ENCODE results near the gene STPG3. TPM values are rescaled to one million over a fixed set of nuclear protein-coding genes. Genes with fewer than 3 reads are reported as not detected.

The STPG3 gene
- polyA plus RNA-seq, 2 of the 4 experiments (the other 2 are of a cell fraction) = not detected

DNA sequence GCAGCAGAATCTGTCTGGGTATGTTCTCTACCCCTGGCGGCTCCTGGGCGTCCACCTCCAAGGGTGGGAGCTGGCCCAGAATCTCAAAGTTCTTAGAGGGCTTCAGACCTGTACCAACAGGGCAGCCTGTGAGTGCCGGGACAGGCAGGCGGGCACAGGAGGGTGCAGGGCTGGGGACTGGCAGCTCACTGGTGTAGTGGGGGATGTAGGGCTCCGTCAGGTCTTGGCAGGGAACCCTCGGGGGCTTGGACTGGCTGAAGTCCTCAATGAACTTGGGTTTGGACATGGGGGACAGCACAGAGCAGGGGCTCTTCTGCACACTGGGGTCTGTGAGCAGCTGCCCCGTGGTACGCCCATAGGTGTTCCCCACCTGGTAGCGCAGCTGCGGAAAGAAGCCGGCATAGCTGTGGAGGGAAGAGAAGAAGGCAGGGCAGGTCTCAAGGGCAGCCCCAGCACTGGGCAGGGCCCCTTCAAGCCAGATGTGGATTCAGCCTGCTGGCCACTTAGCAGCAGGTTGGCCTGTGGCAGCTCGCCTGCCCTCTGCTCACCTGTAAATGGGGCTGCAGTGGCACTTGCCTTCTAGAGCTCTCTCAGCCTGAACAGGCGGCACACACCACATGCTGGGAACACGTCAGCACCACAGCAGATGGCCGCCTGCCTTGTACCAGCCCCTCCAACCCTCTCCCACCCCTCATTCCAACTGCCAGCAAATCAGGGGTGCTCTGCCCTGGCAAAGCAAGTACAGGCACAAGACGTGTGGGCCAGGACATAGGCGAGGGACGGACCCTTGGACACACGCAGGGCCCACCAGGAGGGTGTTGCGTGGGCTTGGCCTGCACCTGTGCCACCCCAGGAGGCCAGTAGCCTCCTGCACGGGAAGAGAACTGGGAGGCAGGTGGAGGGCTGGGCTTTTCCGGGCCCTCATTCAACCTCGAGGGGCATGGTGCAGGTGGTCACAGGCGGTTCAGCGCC lies 5.3 kb upstream of the STPG3 start:
- TF ChIP-seq HOXB13 (CRISPR knock-in tag; IDR thresholded peaks at IDR 0.05; ENCODE audit: low read depth) = no peak
- TF ChIP-seq, protein P1, sequence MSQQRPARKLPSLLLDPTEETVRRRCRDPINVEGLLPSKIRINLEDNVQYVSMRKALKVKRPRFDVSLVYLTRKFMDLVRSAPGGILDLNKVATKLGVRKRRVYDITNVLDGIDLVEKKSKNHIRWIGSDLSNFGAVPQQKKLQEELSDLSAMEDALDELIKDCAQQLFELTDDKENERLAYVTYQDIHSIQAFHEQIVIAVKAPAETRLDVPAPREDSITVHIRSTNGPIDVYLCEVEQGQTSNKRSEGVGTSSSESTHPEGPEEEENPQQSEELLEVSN (IDR thresholded peaks at IDR 0.05; ENCODE audit: borderline replicate concordance, low read depth) = no peak
- TF ChIP-seq HOXB5 (CRISPR knock-in tag; IDR thresholded peaks at IDR 0.05) = no peak
- TF ChIP-seq FOXS1 (CRISPR knock-in tag; IDR thresholded peaks at IDR 0.05) = no peak
- no peak for TF ChIP-seq HDAC2 (IDR thresholded peaks at IDR 0.05)
- TF ChIP-seq MAFK (IDR thresholded peaks at IDR 0.05; ENCODE audit: partially characterized antibody) = no peak
- TF ChIP-seq ZC3H11A (IDR thresholded peaks at IDR 0.05) = no peak
- TF ChIP-seq, protein P2, sequence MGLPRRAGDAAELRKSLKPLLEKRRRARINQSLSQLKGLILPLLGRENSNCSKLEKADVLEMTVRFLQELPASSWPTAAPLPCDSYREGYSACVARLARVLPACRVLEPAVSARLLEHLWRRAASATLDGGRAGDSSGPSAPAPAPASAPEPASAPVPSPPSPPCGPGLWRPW (IDR thresholded peaks at IDR 0.05) = no peak
- no peak for TF ChIP-seq EHF (CRISPR knock-in tag; IDR thresholded peaks at IDR 0.05)
- no peak for TF ChIP-seq NFE2L2 (conservative IDR thresholded peaks at IDR 0.05; ENCODE audit: low read length)
- TF ChIP-seq CBX8 (IDR thresholded peaks at IDR 0.05) = no peak
- no peak for TF ChIP-seq CHD4 (IDR thresholded peaks at IDR 0.05; ENCODE audit: borderline replicate concordance)
- TF ChIP-seq JUNB (IDR thresholded peaks at IDR 0.05) = no peak
- TF ChIP-seq TFCP2L1 (CRISPR knock-in tag; IDR thresholded peaks at IDR 0.05) = no peak
- no peak for TF ChIP-seq RCOR1 (IDR thresholded peaks at IDR 0.05; ENCODE audit: low read depth, low read length)
- TF ChIP-seq RARB (CRISPR knock-in tag; IDR thresholded peaks at IDR 0.05) = no peak
- no peak for TF ChIP-seq SREBF2 (IDR thresholded peaks at IDR 0.05)
- TF ChIP-seq, protein P3, sequence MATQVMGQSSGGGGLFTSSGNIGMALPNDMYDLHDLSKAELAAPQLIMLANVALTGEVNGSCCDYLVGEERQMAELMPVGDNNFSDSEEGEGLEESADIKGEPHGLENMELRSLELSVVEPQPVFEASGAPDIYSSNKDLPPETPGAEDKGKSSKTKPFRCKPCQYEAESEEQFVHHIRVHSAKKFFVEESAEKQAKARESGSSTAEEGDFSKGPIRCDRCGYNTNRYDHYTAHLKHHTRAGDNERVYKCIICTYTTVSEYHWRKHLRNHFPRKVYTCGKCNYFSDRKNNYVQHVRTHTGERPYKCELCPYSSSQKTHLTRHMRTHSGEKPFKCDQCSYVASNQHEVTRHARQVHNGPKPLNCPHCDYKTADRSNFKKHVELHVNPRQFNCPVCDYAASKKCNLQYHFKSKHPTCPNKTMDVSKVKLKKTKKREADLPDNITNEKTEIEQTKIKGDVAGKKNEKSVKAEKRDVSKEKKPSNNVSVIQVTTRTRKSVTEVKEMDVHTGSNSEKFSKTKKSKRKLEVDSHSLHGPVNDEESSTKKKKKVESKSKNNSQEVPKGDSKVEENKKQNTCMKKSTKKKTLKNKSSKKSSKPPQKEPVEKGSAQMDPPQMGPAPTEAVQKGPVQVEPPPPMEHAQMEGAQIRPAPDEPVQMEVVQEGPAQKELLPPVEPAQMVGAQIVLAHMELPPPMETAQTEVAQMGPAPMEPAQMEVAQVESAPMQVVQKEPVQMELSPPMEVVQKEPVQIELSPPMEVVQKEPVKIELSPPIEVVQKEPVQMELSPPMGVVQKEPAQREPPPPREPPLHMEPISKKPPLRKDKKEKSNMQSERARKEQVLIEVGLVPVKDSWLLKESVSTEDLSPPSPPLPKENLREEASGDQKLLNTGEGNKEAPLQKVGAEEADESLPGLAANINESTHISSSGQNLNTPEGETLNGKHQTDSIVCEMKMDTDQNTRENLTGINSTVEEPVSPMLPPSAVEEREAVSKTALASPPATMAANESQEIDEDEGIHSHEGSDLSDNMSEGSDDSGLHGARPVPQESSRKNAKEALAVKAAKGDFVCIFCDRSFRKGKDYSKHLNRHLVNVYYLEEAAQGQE (IDR thresholded peaks at IDR 0.05) = no peak
- POLR2A ChIA-PET = interaction anchor here (1.0 kb wide), 1 partner anchor 11 kb away, joined by 3 read pairs; no protein-coding TSS in a partner anchor
- Histone ChIP-seq H3K4me1 (peaks cover 19% of the 10 kb centered on the region), H3K27ac (no peak overlapping the region), H3K9me3 (no peaks in the 10 kb centered on the region), H3K4me2 (no peak overlapping the region), H3K4me3 (no peak overlapping the region)
- FAIRE-seq (no peak), ATAC-seq (peak in 1 of 2 experiments; percentile 3; a peak in 3 of 6 replicates), DNase-seq (ENCODE audit: low read depth in 1 of 2, low spot score in 1 of 2) (no peak)
- 86% methylated on average over 23 of the region's 25 CpGs for WGBS (ENCODE audit: missing lambda C conversion rate)
- CTCF ChIA-PET = interaction anchor here (1.7 to 13.1 kb wide), 3 partner anchors 9 to 16 kb away, joined by 5 to 236 read pairs (median 13); partner anchors contain the start of gene NELFB

- ChIA-PET POLR2A (no interaction called here), CTCF (interaction anchor here (0.6 to 13.1 kb wide), 7 partner anchors 10 to 470 kb away, joined by 3 to 236 read pairs (median 3); partner anchors contain the start of gene NELFB)
- DNase-seq (ENCODE audit: low read depth in 1 of 2, low spot score in 1 of 2) (no peak), ATAC-seq (no peak), FAIRE-seq (no peak)
- H3K4me3 ChIP-seq = no peak overlapping the region
- no peak overlapping the region for H3K4me2 ChIP-seq
- no peaks in the 10 kb centered on the region for H3K9me3 ChIP-seq
- H3K4me1 ChIP-seq = peaks cover 19% of the 10 kb centered on the region
- H3K27ac ChIP-seq = no peak overlapping the region
- 80% methylated on average over 19 of the region's 20 CpGs for WGBS (ENCODE audit: missing lambda C conversion rate)
- TF ChIP-seq RFX5 (IDR thresholded peaks at IDR 0.05) (no peak), ZFP36 (IDR thresholded peaks at IDR 0.05; ENCODE audit: borderline replicate concordance, partially characterized antibody) (no peak), EHMT2 (IDR thresholded peaks at IDR 0.05; ENCODE audit: low read depth) (no peak), NR3C1 (IDR thresholded peaks at IDR 0.05) (no peak)
Measured at GRCh38 chr9:137247135-137247915, 3.8 kb upstream of the STPG3 start.
